Upper lobe of left lung (tissue), 6 donors: ENCODE measurements around the gene TTLL12. TPM values are rescaled to one million over a fixed set of nuclear protein-coding genes. Genes with fewer than 3 reads are reported as not detected.
A peak's percentile ranks its signal among the peaks of the same experiment; 100 is the strongest.

Experiments used
- ATAC-seq, 2 donors: fragments of 200-7000 bp; cut with Tn5 transposase; one replicate each; pipeline ENCODE4 v1.9.1; 2022; ENCODE audit warnings: mild to moderate bottlenecking in 2 of 2, moderate library complexity in 2 of 2; ENCODE audit not compliant: low FRiP score in 2 of 2
- DNase-seq, 2 donors: peaks; one replicate each; pipeline ENCODE4 v3.0.0-alpha.2; 2019 to 2020
- H3K27ac ChIP-seq, 4 donors: fragments of 200-600 bp; sonication (generic); one replicate each; pipeline ENCODE4 v1.5.1; 2016 to 2019
- H3K27me3 ChIP-seq, 4 donors: fragments of 200-600 bp; sonication (generic); one replicate each; pipeline ENCODE4 v1.5.1; 2017 to 2019
- H3K36me3 ChIP-seq, 4 donors: fragments of 200-600 bp; sonication (generic); one replicate each; pipeline ENCODE4 v1.5.1; 2016 to 2019
- H3K4me1 ChIP-seq, 4 donors: fragments of 200-600 bp; sonication (generic); one replicate each; pipeline ENCODE4 v1.5.1; 2018 to 2019
- H3K4me3 ChIP-seq, 4 donors: fragments of 200-600 bp; sonication (generic); one replicate each; pipeline ENCODE4 v1.5.1; 2017 to 2019; ENCODE audit warnings: mild to moderate bottlenecking in 2 of 4, moderate library complexity in 1 of 4
- H3K9me3 ChIP-seq, 4 donors: fragments of 200-600 bp; sonication (generic); one replicate each; pipeline ENCODE4 v1.5.1; 2018 to 2019
- CTCF ChIP-seq, 6 experiments: fragments of 450-650 bp in 4 of 6; fragments of 200-600 bp in 2 of 6; sonication (generic) in 2 of 6; IDR thresholded peaks; one replicate each; pipeline ENCODE4 v1.5.1; 2016 to 2019; ENCODE audit warnings: antibody characterized with exemption in 6 of 6
- EP300 ChIP-seq, 4 donors: sonication (generic); formaldehyde crosslinking; IDR thresholded peaks; one replicate each; pipeline ENCODE4 v1.5.1; 2017; ENCODE audit warnings: antibody characterized with exemption in 4 of 4, control low read depth in 2 of 4
- POLR2A ChIP-seq, 4 donors: fragments of 450-650 bp; IDR thresholded peaks; one replicate each; pipeline ENCODE4 v1.5.1; 2016 to 2017; ENCODE audit warnings: antibody characterized with exemption in 4 of 4, mild to moderate bottlenecking in 2 of 4
- POLR2AphosphoS5 ChIP-seq, 2 donors: sonication (generic); formaldehyde crosslinking; IDR thresholded peaks; one replicate each; pipeline ENCODE4 v1.5.1; 2017; ENCODE audit warnings: antibody characterized with exemption in 2 of 2
- WGBS, 2 donors: methylation state at CpG; one replicate each; pipeline ENCODE4 v1.1.5; 2017 to 2018; 5-methylcytosine and 5-hydroxymethylcytosine counted together
- total RNA-seq, 6 donors: library from RNA; depleted of rRNA in 4 of 6; stranded (reverse); fragments of >200 nt in 4 of 6; gene quantifications; one replicate each; pipeline versions ENCODE4 v1.1.0 to v1.2.1, GENCODE V29; 2016 to 2021
- donor health status: DM: no; HTN: no; CAD: no; lungs with moderate emphysema.
- donor health status: DM: no; HTN: yes; CAD: no; lungs with severe emphysema.

TTLL12 gene
- total RNA-seq, 6 donors from 2014 or later = 19.6 to 49.2 (median 25.0) TPM

DNA sequence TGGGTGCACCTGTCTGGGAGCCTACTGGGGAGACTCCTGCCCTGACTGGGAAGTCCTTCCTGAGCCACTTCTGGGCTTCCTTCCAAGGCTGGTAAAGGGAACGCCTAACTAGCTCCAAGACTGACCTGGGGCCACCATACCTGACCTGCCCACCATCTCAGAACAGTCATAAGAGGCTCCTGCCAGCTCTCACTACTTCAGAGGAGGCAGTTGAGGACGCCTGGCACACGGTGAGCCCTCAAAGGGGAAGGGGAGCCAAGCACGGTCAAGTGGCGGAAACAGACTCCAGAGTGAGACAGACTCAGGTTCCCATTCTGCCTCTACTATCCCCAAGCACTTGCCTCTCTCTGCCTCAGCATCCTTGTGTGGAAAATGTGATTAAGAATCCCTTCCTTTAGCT, 51.4 kb downstream of the TTLL12 start:
- peaks cover 10 to 87% (median 43%) of the 10 kb centered on the region in 4 donors for H3K36me3 ChIP-seq
- no peak for ATAC-seq

GRCh38 chr22:43134553-43134952, 52.4 kb downstream of the TTLL12 start:
- H3K4me3 ChIP-seq = no peak overlapping the region
- H3K36me3 ChIP-seq = peaks cover 10 to 79% (median 36%) of the 10 kb centered on the region in 4 donors
- no peaks in the 10 kb centered on the region for H3K9me3 ChIP-seq
- 100% methylated on average over 3 of the region's 4 CpGs for WGBS, 2 donors
- no peak for ATAC-seq
- no peaks in the 10 kb centered on the region for H3K27me3 ChIP-seq
- peaks cover 10 to 29% (median 14%) of the 10 kb centered on the region in 4 donors for H3K4me1 ChIP-seq
- DNase-seq = no peak
- H3K27ac ChIP-seq = peak overlapping the region in 1 of 4 donors; percentile 13
- no peak for TF ChIP-seq POLR2AphosphoS5 (IDR thresholded peaks at IDR 0.05)
- no peak for TF ChIP-seq CTCF (IDR thresholded peaks at IDR 0.05)
- TF ChIP-seq POLR2A (IDR thresholded peaks at IDR 0.05) = no peak
- no peak for TF ChIP-seq EP300 (IDR thresholded peaks at IDR 0.05)

More for the DNA sequence above, 51.4 kb downstream of the TTLL12 start:
- Histone ChIP-seq H3K4me3 (no peak overlapping the region), H3K9me3 (no peaks in the 10 kb centered on the region), H3K27ac (peak overlapping the region in 3 of 4 donors; percentile 18 to 61 (median 36)), H3K27me3 (no peaks in the 10 kb centered on the region), H3K4me1 (peaks cover 10 to 25% (median 14%) of the 10 kb centered on the region in 4 donors)
- TF ChIP-seq POLR2A (IDR thresholded peaks at IDR 0.05) (no peak), EP300 (IDR thresholded peaks at IDR 0.05) (no peak), CTCF (IDR thresholded peaks at IDR 0.05) (no peak), POLR2AphosphoS5 (IDR thresholded peaks at IDR 0.05) (no peak)
- DNase-seq = no peak
- WGBS, 2 donors = 62 to 88% methylated on average over 5 of the region's 5 CpGs

GRCh38 chr22:43133401-43133800, 53.5 kb downstream of the TTLL12 start:
- peaks cover 17 to 40% (median 19%) of the 10 kb centered on the region in 4 donors for H3K4me1 ChIP-seq
- no peak for ATAC-seq
- no peak for TF ChIP-seq POLR2AphosphoS5 (IDR thresholded peaks at IDR 0.05)
- no peak for TF ChIP-seq EP300 (IDR thresholded peaks at IDR 0.05)
- no peak for TF ChIP-seq CTCF (IDR thresholded peaks at IDR 0.05)
- TF ChIP-seq POLR2A (IDR thresholded peaks at IDR 0.05) = no peak
- DNase-seq = no peak
- 88 to 89% methylated on average over 9 of the region's 9 CpGs for WGBS, 2 donors
- peaks cover 10 to 72% (median 30%) of the 10 kb centered on the region in 4 donors for H3K36me3 ChIP-seq
- H3K27me3 ChIP-seq = no peaks in the 10 kb centered on the region
- no peak overlapping the region for H3K4me3 ChIP-seq
- H3K27ac ChIP-seq = no peak overlapping the region
- H3K9me3 ChIP-seq = no peaks in the 10 kb centered on the region

GRCh38 chr22:43131773-43132501, 55.0 kb downstream of the TTLL12 start:
- peak in 1 of 2 donors; percentile 13 for ATAC-seq
- Histone ChIP-seq H3K4me3 (no peak overlapping the region), H3K27me3 (no peaks in the 10 kb centered on the region), H3K4me1 (peaks cover 13 to 35% (median 20%) of the 10 kb centered on the region in 4 donors), H3K36me3 (peaks cover 8 to 58% (median 23%) of the 10 kb centered on the region in 4 donors), H3K27ac (no peak overlapping the region), H3K9me3 (no peaks in the 10 kb centered on the region)
- no peak for TF ChIP-seq EP300 (IDR thresholded peaks at IDR 0.05)
- no peak for TF ChIP-seq CTCF (IDR thresholded peaks at IDR 0.05)
- TF ChIP-seq POLR2AphosphoS5 (IDR thresholded peaks at IDR 0.05) = no peak
- no peak for TF ChIP-seq POLR2A (IDR thresholded peaks at IDR 0.05)
- DNase-seq = no peak
- WGBS, 2 donors = 76 to 86% methylated on average over 11 to 17 of the region's 17 CpGs
